Ovary (tissue), 9 donors: ENCODE measurements around the gene SOD3. TPM values are rescaled to one million over a fixed set of nuclear protein-coding genes. Genes with fewer than 3 reads are reported as not detected.

ENCODE experiments used
- DNase-seq, 5 donors: peaks; one replicate each; pipeline ENCODE4 v3.0.0-alpha.2; 2019 to 2020
- H3K27ac ChIP-seq, 2 donors: fragments of 200-600 bp; one replicate each; pipeline versions ENCODE4 v1.5.1 to v1.8.0; 2019 to 2022
- H3K27me3 ChIP-seq: fragments of 200-600 bp; one replicate; pipeline ENCODE4 v1.8.0; 2022
- H3K36me3 ChIP-seq: fragments of 200-600 bp; sonication (generic); one replicate; pipeline ENCODE4 v1.5.1; 2019
- H3K4me1 ChIP-seq: one replicate; pipeline ENCODE4 v1.8.1; 2013; ENCODE audit warnings: mild to moderate bottlenecking, moderate library complexity; ENCODE audit not compliant: insufficient read depth
- H3K4me3 ChIP-seq: fragments of 200-600 bp; sonication (generic); one replicate; pipeline ENCODE4 v1.5.1; 2017
- H3K9me3 ChIP-seq, 2 donors: fragments of 200-600 bp in 1 of 2; sonication (generic) in 1 of 2; one replicate each; pipeline versions ENCODE4 v1.5.1 to v1.8.1; 2013 to 2019; ENCODE audit warnings: mild to moderate bottlenecking in 1 of 2, moderate library complexity in 1 of 2
- CTCF ChIP-seq, 3 donors: fragments of 450-650 bp in 2 of 3; fragments of 200-600 bp in 1 of 3; IDR thresholded peaks; one replicate each; pipeline versions ENCODE4 v1.5.1 to v1.8.0; 2016 to 2022; ENCODE audit warnings: antibody characterized with exemption in 3 of 3, mild to moderate bottlenecking in 1 of 3
- EP300 ChIP-seq: sonication (generic); formaldehyde crosslinking; IDR thresholded peaks from one replicate; pipeline ENCODE4 v1.6.1; 2017; ENCODE audit warnings: antibody characterized with exemption
- POLR2A ChIP-seq: fragments of 450-650 bp; IDR thresholded peaks from one replicate; pipeline ENCODE4 v1.6.1; 2017; ENCODE audit warnings: antibody characterized with exemption, mild to moderate bottlenecking, moderate library complexity
- WGBS, 3 donors: extraction: QIAGEN DNeasy Blood & Tissue Kit in 1 of 3; methylation state at CpG; one replicate each; pipeline versions ENCODE4 v1.1.5 to v1.1.7; 2013 to 2017; 5-methylcytosine and 5-hydroxymethylcytosine counted together
- intact Hi-C, 4 donors: fragments of 100-400 bp; cut with DNase I; formaldehyde crosslinking; loops; one replicate each; pipeline versions ENCODE4 v1.11.0 to v1.15.1; 2022 to 2023
- polyA plus RNA-seq, 2 donors: library from polyadenylated mRNA; stranded (reverse); fragments of 200-250 nt in 1 of 2; fragments of 350-450 nt in 1 of 2; fragmentation: Illumina TruSeq in 1 of 2; extraction: RNeasy Lipid Tissue Mini Kit (QIAGEN cat#74804) in 1 of 2; gene quantifications; one replicate each; pipeline ENCODE4 v1.2.3, GENCODE V29; 2013 to 2014
- total RNA-seq, 7 donors: library from RNA; depleted of rRNA in 2 of 7; stranded (reverse); fragments of >200 nt in 2 of 7; fragmentation: NEBNext Ultra II Directional in 3 of 7; extraction: Animal tissue kit (Norgen Biotek cat#: 25700) in 3 of 7; gene quantifications; one replicate each; pipeline versions ENCODE4 v1.1.0 to v1.2.4, GENCODE V29; 2016 to 2023
- donor health status: DM: no; HTN: no; CAD: no; lungs with moderate emphysema.
- donor health status: DM: no; HTN: no; CAD: no.
- donor health status: Bipolar disorder and iron deficiency.
- donor health status: DM: yes; HTN: yes; CAD: no.
- donor health status: DM: no; HTN: no; CAD: no.
- donor health status: DM: yes; HTN: yes; CAD: no.

SOD3 gene
- total and polyA plus RNA-seq, 9 donors: 15.3 to 92.3 (median 33.0) TPM

DNA sequence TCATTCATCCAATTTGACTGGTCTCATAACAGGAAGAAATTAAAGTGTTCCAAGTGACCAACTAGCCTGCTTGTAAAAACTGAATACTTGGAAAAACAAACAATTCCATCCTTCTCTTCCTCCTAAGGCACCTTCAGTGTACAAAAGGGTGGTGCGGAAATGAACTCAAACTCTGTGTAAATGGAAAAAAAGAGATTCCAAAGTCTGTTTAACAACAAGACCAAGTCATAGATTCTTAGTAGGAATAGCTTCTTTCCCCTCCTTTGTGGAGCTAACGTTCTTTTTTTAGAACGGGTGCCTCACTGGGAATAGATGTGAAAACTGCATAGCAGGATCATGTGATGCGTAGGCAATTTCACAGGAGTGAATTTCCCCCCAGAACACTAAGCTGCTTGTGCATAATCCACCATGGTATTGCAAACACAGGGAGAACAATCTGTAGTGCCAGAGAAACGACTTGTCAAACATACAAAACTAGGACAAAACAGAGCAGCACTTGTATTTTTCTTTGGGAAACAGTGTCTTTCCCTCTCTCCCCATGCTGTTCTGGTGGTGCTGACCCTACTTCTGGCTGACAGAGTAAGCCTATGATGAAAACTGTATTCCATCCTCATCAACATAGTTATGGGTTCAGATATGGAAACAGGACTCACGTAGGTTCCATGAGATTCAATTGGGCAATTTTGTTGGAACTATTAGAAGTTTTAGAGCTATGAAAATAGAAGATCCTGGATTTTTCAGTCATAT lies 13.2 kb upstream of the SOD3 start:
- H3K36me3 ChIP-seq: no peaks in the 10 kb centered on the region
- intact Hi-C loops: no loop called here
- 60 to 69% (median 69%) methylated on average over 6 of the region's 6 CpGs for WGBS, 3 donors
- DNase-seq: no peak
- no peaks in the 10 kb centered on the region for H3K27me3 ChIP-seq
- H3K9me3 ChIP-seq: no peaks in the 10 kb centered on the region
- no peak overlapping the region for H3K4me3 ChIP-seq
- TF ChIP-seq CTCF (IDR thresholded peaks at IDR 0.05) (no peak), POLR2A (no peak), EP300 (no peak)
- no peak overlapping the region for H3K27ac ChIP-seq
- H3K4me1 ChIP-seq: peaks cover 3% of the 10 kb centered on the region

GRCh38 chr4:24783506-24783905 lies 11.9 kb upstream of the SOD3 start:
- Histone ChIP-seq H3K36me3 (no peaks in the 10 kb centered on the region), H3K9me3 (no peaks in the 10 kb centered on the region), H3K4me1 (peaks cover 3% of the 10 kb centered on the region), H3K27me3 (no peaks in the 10 kb centered on the region), H3K4me3 (no peak overlapping the region), H3K27ac (no peak overlapping the region)
- 69 to 75% (median 71%) methylated on average over 3 of the region's 3 CpGs for WGBS, 3 donors
- intact Hi-C loops: no loop called here
- TF ChIP-seq POLR2A: no peak
- no peak for TF ChIP-seq EP300
- TF ChIP-seq CTCF (IDR thresholded peaks at IDR 0.05): no peak
- no peak for DNase-seq

DNA sequence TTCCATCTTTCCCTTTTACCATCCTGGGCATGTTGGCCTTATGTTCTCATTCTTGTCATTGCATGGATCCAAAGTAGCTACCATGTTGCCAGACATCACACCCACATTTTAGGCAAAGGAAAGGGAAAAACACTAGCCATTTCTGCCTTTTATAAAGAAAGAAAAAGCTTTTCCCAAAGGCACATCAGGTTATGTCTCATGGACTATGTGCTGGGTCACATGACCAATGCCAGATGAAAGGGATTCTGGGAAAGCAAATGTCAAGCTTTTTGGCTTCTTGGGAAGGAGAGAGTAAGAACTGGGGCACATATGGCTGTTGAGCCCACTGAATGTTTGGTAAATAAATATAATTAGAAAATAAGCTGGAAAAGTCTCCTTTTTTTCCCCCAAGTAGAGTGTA lies 4.3 kb upstream of the SOD3 start:
- no peak overlapping the region for H3K4me3 ChIP-seq

DNA sequence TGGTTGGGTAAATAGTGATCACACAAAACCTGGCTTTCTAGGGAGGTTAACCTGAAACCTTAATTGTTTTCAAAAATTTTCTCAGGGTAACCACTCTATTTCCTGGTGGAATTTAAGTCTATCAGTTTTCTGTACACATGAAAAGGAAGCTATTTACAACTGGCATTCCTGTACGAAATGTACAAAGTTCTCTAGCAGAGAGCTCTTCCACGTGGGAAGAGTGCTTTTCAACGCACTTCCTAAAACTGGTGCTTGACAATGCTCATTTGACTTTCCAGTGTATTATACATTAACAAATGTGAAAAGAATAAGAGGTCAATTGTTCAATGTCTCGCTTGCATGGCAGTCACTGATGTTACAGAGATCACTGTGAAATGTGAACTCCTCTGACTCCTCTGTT lies 2.8 kb upstream of the SOD3 start:
- intact Hi-C loops: loop anchor here in 2 of 4 donors (10.0 kb wide), 1 partner anchor 208 kb away; the partner anchor contains the start of gene DHX15 (in 2 of the 2)
- Histone ChIP-seq H3K4me3 (no peak overlapping the region), H3K9me3 (no peaks in the 10 kb centered on the region), H3K4me1 (peaks cover 13% of the 10 kb centered on the region), H3K27me3 (no peaks in the 10 kb centered on the region), H3K36me3 (no peaks in the 10 kb centered on the region), H3K27ac (no peak overlapping the region)
- DNase-seq: no peak
- TF ChIP-seq POLR2A: no peak
- TF ChIP-seq EP300: no peak
- TF ChIP-seq CTCF (IDR thresholded peaks at IDR 0.05): no peak
- 79 to 81% (median 80%) methylated on average over 4 of the region's 4 CpGs for WGBS, 3 donors

More for the DNA sequence above, 4.3 kb upstream of the SOD3 start:
- H3K27ac ChIP-seq: no peak overlapping the region
- peaks cover 12% of the 10 kb centered on the region for H3K4me1 ChIP-seq
- H3K27me3 ChIP-seq: no peaks in the 10 kb centered on the region
- TF ChIP-seq POLR2A (no peak), CTCF (IDR thresholded peaks at IDR 0.05) (no peak), EP300 (no peak)
- no peaks in the 10 kb centered on the region for H3K36me3 ChIP-seq
- no peak for DNase-seq
- intact Hi-C loops: loop anchor here in 2 of 4 donors (10.0 kb wide), 1 partner anchor 206 kb away; the partner anchor contains the start of gene DHX15 (in 2 of the 2)
- no peaks in the 10 kb centered on the region for H3K9me3 ChIP-seq
